BJ (cell line): ENCODE results near the gene EPHX1. TPM values are rescaled to one million over a fixed set of nuclear protein-coding genes. Genes with fewer than 3 reads are reported as not detected.
"Not testable (repeated sequence)": the region's sequence is repeated elsewhere in the genome, so short reads cannot be mapped to it uniquely, and the experiment has no call there.

ENCODE experiments used
- CTCF ChIA-PET: fragments of 350-600 bp; formaldehyde crosslinking; extraction: SDS; loops from one replicate; lab custom pipeline; 2021; ENCODE audit warnings: antibody characterized with exemption, inconsistent platforms; lab: Yijun Ruan, JAX
- POLR2A ChIA-PET: fragments of 300-600 bp; sonication (Branson Sonifier 250); formaldehyde crosslinking; extraction: SDS; loops from one replicate; lab custom pipeline; 2021; ENCODE audit warnings: antibody characterized with exemption; lab: Charles Lee
- DNase-seq: peaks from one replicate; pipeline ENCODE4 v3.0.0-alpha.2; 2011; ENCODE audit warnings: low read depth
- H3K27me3 ChIP-seq: 2 replicates; pipeline ENCODE4 v1.6.0; 2011; ENCODE audit warnings: low read length; ENCODE audit not compliant: control insufficient read depth, insufficient read depth
- H3K36me3 ChIP-seq: 2 replicates; pipeline ENCODE4 v1.5.1; 2011; ENCODE audit warnings: low read length; ENCODE audit not compliant: control insufficient read depth, insufficient read depth
- H3K4me3 ChIP-seq: 2 replicates; pipeline ENCODE4 v1.5.1; 2011; ENCODE audit warnings: low read depth, mild to moderate bottlenecking, control low read depth, low read length
- polyA plus RNA-seq: library from polyadenylated mRNA; depleted of rRNA; stranded (reverse); fragments of >200 nt; gene quantifications from 2 replicates; pipeline ENCODE4 v1.2.3, GENCODE V29; 2011
- TF ChIP-seq, protein P1 (sequence below): IDR thresholded peaks from 2 replicates; pipeline ENCODE4 v1.5.1; 2011; ENCODE audit warnings: low read depth, mild to moderate bottlenecking, control low read depth, inconsistent platforms, low read length, moderate library complexity; ENCODE audit not compliant: insufficient read depth

EPHX1 gene
- polyA plus RNA-seq, 1 experiment, result 34.3 TPM

GRCh38 chr1:225777583-225778336 lies 32.2 kb upstream of the EPHX1 start, which contains the start of gene SRP9:
TSS of gene SRP9 (plus strand) at chr1:225777826. CDS start at chr1:225777941, 115 bp downstream.
- no peaks in the 10 kb centered on the region for H3K36me3 ChIP-seq
- H3K4me3 ChIP-seq, result peak within 1 kb of the TSS; percentile 87
- TF ChIP-seq, protein P1, sequence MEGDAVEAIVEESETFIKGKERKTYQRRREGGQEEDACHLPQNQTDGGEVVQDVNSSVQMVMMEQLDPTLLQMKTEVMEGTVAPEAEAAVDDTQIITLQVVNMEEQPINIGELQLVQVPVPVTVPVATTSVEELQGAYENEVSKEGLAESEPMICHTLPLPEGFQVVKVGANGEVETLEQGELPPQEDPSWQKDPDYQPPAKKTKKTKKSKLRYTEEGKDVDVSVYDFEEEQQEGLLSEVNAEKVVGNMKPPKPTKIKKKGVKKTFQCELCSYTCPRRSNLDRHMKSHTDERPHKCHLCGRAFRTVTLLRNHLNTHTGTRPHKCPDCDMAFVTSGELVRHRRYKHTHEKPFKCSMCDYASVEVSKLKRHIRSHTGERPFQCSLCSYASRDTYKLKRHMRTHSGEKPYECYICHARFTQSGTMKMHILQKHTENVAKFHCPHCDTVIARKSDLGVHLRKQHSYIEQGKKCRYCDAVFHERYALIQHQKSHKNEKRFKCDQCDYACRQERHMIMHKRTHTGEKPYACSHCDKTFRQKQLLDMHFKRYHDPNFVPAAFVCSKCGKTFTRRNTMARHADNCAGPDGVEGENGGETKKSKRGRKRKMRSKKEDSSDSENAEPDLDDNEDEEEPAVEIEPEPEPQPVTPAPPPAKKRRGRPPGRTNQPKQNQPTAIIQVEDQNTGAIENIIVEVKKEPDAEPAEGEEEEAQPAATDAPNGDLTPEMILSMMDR, result peak; percentile 96
- ChIA-PET CTCF (interaction anchor here (0.6 to 6.3 kb wide), 42 partner anchors 9 to 305 kb away, joined by 3 to 62 read pairs (median 4); partner anchors contain the start of genes ENAH, LEFTY2 and TMEM63A), POLR2A (interaction anchor here (0.6 to 1.5 kb wide), 5 partner anchors 15 to 295 kb away, joined by 3 to 11 read pairs (median 3); no protein-coding TSS in a partner anchor)
- H3K27me3 ChIP-seq, result no peaks in the 10 kb centered on the region
- DNase-seq, result peak; percentile 88

- H3K27me3 ChIP-seq, result no peaks in the 10 kb centered on the region
- TF ChIP-seq, protein P1, result no peak
- ChIA-PET CTCF (interaction anchor here (0.8 to 6.3 kb wide), 25 partner anchors 9 to 305 kb away, joined by 3 to 62 read pairs (median 5); partner anchors contain the start of genes LEFTY2 and TMEM63A), POLR2A (interaction anchor here (0.6 to 1.5 kb wide), 3 partner anchors 122 to 296 kb away, joined by 3 read pairs; no protein-coding TSS in a partner anchor)
- DNase-seq, result no peak
- no peaks in the 10 kb centered on the region for H3K36me3 ChIP-seq
- H3K4me3 ChIP-seq, result peak overlapping the region; percentile 87
These were observed 31.6 kb upstream of the EPHX1 start for GRCh38 chr1:225778337-225778669.

DNA sequence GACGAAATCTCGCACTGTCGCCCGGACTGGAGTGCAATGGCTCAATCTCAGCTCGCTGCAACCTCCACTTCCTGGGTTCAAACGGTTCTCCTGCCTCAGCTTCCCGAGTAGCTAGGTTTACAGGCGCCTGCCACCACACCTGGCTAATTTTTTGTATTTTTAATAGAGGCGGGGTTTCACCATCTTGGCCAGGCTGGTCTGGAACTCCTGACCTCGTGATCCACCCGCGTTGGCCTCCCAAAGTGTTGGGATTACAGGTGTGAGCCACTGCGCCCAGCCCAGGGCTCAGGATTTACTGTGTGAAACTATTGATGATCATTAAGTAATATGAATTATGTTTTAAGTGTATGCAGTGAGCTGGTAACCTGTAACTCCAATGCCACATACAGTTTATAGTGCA lies 30.8 kb upstream of the EPHX1 start:
- H3K27me3 ChIP-seq, DNase-seq, H3K36me3 ChIP-seq, POLR2A ChIA-PET: not testable (repeated sequence)
- peak overlapping the region; percentile 87 for H3K4me3 ChIP-seq
- CTCF ChIA-PET, result interaction anchor here (0.7 to 6.3 kb wide), 5 partner anchors 10 to 303 kb away, joined by 3 to 62 read pairs (median 11); no protein-coding TSS in a partner anchor

DNA sequence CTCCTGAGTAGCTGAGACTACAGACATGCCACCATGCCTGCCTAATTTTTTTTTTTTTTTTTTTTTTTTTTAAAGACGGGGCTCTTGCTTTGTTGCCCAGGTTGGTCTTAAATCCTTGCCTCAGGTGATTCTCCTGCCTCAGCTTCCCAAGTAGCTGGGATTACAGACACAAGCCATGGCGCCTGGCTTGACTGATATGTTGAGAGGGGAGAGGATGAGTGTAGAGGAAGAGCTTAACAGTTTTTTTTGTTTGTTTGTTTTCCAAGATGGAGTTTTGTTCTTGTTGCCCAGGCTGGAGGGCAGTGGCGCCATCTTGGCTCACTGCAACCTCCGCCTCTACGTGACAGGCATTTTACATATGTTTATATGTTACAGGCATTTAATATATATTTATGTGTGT lies 29.8 kb upstream of the EPHX1 start:
- TF ChIP-seq, protein P1, result no peak
- no peaks in the 10 kb centered on the region for H3K27me3 ChIP-seq
- DNase-seq, result no peak
- CTCF ChIA-PET, result interaction anchor here (2.1 to 6.3 kb wide), 2 partner anchors 103 to 304 kb away, joined by 4 to 62 read pairs; no protein-coding TSS in a partner anchor
- POLR2A ChIA-PET, result no interaction called here
- H3K36me3 ChIP-seq, result no peaks in the 10 kb centered on the region
- H3K4me3 ChIP-seq, result no peak overlapping the region

- Histone ChIP-seq H3K27me3 (no peaks in the 10 kb centered on the region), H3K36me3 (no peaks in the 10 kb centered on the region), H3K4me3 (no peak overlapping the region)
- ChIA-PET CTCF (interaction anchor here (2.1 to 6.3 kb wide), 2 partner anchors 103 to 305 kb away, joined by 4 to 62 read pairs; no protein-coding TSS in a partner anchor), POLR2A (no interaction called here)
- TF ChIP-seq, protein P1, result no peak
- no peak for DNase-seq
These were observed 29.3 kb upstream of the EPHX1 start for GRCh38 chr1:225780630-225781029.

- POLR2A ChIA-PET, H3K27me3 ChIP-seq, DNase-seq, H3K4me3 ChIP-seq: not testable (repeated sequence)
- CTCF ChIA-PET, result interaction anchor here (3.3 kb wide), 1 partner anchor 11 kb away, joined by 11 read pairs; the partner anchor contains the start of gene SRP9
- H3K36me3 ChIP-seq, result peaks cover 12% of the 10 kb centered on the region
These were observed 20.8 kb upstream of the EPHX1 start for GRCh38 chr1:225789142-225789541.
